Cerebellar cortex (tissue), 1 donor: ENCODE data around the gene DMXL2.
"Not testable (repeated sequence)": the region's sequence is repeated elsewhere in the genome, so short reads cannot be mapped to it uniquely, and the experiment has no call there.

Source experiments
- DNase-seq: peaks from one replicate; pipeline ENCODE4 v3.0.0-alpha.2; 2015; ENCODE audit warnings: low spot score

The DMXL2 gene

DNA sequence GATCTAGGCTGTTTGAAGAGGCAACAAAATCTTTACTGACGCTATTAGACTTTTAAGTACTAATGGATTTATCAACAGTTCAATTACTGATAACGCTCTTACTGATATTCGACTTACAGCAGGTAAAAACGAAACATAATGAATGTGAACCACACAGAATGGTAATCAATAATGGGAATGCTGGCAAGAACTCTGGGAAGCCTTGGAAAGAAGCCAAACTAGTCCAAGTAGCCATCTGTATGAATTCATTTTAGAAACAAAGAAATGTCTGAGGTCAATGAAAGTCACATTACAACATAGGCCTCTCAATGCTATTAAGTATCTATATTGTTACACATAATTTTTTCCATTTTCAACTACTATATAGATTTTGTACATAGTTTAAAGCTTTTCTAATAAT, 130.0 kb downstream of the DMXL2 start:
- no peak for DNase-seq

DNA sequence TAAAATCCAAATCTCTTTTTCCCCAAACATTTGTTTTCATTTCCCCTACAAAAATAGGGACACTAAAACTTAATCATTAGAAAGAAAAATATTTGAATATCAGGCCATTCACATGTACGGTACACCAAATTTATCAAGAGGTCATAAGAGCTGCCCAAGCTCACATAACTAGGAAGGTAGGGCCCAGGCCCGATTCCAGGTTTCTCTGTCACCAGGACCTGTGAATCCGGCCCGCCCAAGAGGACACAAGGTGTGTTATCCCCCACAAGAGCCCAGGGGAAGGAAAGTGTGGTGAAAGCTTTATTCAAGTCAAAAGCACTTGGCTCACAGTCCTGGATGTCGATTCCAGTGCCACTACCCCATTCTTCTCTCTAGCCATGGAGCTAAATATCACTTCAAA, 130.6 kb downstream of the DMXL2 start:
- DNase-seq, result no peak

DNA sequence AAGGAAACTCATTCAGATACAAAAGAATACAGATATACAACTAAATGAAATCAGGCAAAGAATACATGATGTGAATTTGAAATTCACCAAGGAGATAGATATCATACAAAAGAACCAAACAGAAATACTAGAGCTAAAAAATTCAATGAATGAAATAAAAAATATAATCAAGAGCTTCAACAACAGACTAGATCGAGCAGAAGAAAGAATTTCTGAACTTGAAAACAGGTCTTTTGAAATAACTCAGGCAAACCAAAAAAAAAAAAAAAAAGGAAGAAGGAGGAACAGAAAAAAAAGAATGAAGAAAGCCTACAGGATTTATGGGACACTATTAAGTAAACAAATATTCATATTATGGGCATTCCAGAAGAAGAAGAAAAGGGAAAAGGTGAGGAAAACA, 137.8 kb downstream of the DMXL2 start:
- no peak for DNase-seq

DNA sequence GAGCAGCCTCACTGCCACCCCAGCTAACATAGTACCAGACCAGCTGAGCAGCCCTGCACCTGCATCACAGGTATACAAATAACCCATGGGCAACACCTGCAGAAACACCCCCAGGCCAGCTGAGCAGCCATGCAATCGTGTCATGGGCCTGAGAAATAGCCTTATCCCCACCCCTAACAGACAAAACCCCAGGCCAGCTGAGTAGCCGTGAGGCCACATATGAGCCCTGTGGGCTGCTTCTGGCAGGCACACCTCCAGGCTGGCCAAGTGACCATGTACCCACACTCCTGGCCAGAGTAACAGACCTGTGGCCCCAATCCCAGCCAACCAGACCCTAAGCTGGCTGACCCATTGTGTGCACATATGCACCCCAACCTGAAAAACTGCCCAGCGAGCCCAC, 138.6 kb downstream of the DMXL2 start:
- no peak for DNase-seq

DNA sequence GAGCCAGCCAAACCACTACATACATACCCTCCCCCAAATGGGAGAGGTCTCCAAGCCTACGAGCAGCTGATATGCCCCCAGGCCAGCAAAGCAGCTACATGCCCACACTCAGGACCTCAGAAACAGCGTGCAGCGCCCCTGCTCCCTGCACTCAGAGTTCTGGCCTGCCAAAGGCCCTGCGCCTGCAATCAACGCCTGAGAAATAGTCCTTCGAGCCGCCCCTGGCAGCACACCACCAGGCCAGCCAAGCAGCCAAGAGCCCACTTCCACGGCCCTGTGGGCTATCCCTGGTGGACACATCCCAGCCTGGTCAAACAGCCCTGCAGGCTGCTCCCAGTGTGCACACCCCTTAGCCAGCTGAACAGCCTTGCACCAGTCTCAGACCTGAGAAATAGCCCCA, 139.1 kb downstream of the DMXL2 start:
- DNase-seq, result no peak

DNA sequence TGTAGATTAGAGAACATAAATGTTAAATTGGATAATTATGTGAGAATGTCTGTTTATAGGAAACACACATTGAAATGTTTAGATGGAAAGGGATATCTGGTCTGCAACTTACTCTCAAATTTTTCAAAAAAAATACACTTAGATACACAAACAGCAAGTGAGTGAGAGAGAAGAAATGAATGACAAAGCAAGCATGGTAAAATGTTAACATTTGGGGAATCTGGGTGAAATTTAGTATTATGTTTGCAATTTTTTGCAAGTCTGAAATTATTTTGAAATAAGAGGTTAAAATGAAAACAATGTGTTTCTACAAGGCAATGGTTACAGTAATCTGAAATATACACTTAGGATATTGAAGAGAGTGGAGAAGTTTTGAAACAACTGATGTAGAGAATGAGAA, 146.8 kb downstream of the DMXL2 start:
- no peak for DNase-seq

DNA sequence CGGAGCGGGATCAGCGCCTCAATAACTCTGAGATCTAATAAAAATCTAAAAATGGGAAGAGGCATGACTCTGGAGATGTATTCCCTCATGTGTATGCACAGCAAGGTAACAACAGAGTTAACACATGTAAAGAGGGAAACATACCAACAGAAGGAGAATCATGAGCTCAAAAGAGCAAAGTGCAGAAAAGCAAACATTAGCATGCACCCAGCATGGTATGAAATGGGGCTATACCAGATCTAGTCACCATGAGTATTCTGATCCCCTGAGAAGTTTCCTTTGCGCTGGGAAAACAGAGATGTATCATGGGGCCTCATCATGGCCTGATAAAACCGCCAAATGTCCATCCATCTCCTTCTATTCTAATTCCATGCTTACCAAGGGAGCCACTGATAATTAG, 152.1 kb downstream of the DMXL2 start:
- no peak for DNase-seq

DNA sequence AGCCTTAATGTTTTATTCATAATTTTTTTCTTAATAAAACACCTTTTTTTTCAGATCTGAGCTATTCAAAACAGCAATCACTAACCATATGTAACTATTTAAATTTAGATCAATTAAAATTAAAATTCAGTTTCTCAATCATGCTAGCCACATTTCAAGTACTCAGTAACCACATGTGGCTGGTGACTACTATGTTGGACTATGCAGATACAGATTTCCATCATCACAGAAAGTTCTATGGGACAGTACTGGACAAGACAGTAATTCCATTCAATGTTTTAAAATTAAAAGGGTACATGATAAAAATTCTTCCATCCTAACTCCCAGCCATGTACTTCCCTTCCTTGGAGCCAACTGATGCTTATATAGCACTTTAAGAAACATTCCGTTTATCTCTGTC, 161.8 kb downstream of the DMXL2 start:
- no peak for DNase-seq

DNA sequence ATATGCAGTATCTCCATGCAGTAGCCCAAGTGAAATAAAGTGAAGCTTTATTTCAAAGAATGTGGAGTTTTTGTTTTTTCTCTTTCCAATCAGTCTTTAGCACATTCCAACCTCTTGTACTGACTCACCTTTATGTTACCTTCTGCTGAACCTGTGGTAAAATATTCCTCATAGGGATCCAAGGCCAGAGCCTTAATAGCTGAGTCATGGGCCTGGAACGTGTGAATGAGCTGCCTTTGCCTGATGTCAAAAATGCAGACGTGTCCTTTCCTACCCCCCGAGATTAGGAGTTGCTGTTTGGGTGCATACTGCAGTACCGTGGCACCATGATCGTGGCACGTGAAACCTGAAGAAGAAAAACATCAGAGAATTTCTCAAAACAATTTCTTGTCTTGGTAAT, 172.6 kb downstream of the DMXL2 start:
- DNase-seq, result no peak

DNA sequence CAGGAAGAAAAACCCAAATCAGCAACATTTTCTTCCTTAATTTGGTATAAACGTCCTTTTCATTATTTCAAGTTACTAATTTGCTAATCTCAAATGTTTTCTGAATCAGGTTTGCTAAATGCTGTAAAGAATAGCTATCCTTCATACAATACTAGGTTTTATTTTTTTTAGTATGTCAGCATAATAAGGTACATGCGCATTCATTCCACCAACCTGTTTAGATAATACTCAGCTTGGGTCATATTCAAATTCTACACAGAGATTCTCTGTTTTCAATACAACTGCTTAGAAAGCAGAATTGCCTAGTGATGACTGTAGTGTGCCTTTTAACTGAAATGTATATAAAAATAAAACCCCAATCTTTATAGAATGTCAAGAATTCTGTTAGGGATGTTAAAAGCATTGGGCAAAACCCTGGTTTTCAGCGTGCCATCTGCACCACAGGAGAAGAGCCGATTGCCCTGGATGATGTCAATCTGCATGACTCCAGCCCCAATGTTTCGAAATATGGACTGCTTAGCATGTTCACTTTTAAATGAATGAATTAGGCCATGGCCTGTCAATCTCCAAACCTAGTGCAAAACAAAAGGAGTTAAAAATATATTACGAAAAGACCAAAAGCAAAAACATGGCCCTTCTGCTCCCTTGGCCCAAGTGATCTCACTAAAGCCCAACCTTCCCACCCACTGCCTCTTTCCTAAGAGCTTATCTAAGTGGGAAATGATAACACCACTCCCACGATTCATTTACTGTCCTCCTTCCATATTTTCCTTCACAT, 173.8 kb downstream of the DMXL2 start:
- DNase-seq, result no peak

DNA sequence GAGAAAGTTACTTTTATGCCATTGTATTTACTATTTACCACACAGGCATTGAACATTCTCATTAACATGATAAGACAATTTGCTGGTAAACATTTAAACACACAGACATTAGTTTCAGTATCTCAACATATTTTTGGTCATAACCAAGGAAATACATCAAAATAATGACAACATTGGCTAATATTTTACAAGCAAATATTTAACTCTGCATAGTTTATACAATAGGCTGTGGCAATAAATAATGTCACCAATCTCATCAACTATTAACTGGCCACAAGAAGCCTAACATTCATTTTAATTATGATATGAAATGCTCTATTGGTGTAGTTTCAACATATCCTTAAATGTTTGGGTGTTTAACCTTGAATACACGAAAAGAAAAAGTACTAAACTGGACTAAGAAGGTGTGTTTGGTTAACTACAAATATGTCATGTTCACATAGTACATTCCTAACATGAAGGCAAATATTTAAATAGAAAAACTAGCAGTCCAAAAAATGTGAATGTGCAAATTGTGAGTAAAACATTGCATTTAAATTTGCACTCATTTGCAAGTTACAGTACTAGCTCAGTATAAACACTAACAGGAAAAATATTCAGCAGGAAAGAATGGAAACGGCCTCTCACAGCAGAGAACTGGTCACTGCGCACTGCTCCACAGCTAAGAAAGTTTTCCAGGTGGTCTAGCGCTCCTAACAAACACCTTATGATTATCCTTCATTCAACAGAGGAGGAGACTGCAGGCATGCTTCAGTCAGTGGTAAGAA, 174.5 kb downstream of the DMXL2 start:
- no peak for DNase-seq

DNA sequence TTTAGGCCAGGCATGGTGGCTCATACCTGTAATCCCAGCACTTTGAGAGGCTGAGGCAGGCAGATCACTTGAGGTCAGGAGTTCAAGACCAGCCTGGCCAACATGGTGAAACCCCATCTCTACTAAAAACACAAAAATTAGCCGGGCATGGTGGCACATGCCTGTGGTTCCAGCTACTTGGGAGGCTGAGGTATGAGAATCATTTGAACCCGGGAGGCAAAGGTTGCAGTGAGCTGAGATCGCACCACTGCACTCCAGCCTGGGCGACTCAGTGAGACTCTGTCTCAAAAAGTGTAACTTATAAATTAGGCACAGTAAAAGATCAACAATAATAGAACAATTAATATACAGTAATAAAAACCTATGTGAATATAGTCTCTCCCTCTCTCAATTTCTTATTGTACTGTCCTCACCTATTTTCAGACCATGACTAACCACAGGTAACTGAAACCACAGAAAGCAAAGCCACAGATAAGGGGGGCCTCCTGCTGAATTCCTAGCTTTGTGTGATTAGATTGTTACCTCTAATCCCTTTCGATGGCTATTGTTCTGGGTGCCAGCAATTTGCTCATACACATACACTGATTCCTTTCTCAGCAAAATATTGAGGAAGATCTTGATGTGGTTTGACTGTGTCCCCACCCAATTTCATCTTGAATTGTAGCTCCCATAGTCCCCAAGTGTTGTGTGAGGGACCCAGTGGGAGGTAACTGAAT, 176.4 kb downstream of the DMXL2 start:
- not testable (repeated sequence) for DNase-seq

DNA sequence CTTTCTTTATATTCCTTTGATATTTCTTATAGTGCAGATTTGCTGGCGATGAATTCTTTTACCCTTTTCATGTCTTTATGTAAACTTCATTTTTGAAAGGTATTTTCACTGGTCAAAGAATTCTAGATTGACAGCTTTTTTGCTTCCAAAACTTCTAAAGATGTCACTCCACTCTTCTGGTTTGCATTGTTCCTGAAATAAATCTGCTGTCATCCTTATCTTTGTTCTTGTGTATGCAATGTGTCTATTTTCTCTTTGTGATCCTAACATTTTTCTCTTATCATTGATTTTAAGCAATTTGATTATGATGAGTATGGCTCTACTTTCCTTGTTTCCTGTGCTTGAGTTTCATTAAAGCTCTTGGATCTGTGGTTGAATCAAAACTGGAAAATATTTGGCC, 177.8 kb downstream of the DMXL2 start:
- DNase-seq, result no peak

DNA sequence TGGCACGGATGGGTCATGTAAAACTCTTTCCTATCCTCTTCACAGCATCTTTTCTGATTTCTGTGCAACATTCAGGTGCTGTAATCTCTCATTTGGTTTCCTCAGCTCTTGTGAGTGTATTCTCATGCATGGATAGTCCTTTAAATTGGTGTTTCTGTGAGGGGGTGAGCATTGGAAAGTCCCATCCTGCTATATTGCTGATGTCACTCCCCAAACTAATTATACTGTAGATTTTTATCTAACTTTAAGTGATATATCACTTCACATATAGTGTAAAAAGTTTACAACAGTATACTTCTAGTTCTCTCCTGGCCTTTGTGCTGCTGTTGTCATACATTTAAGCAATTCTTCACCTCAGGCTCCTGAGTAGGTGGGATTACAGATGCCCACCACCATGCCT, 178.5 kb downstream of the DMXL2 start:
- no peak for DNase-seq

DNA sequence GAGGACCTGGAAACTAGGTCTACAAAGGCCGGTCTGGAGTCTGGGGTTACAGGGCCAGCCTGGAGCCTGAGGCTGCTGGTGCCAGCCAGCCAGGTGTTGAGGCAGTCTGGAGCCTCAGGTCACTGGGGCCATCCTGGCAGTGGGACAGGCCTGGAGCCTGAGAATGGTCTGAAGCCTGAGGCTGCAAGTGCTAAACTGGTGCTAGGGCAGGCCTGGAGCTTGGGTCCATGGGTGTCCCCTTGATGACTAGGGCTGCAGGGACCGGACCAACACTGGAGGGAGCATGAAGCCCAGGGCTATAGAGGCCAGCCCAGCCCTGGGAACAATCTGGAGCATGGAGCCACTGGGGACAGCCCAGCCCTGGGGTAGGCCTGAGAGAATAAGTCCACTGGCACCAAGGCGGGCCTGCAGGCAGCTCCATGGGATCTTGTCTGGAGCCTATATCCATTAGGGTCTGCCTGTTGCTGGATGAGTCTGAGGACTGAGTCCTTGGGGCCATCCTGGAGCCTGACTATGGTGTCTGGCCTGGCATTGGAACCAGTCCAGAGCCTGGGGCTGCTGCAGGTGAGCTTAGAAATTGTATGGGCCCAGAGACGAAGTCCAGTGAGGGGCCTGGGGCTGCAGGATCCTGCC, 179.2 kb downstream of the DMXL2 start:
- no peak for DNase-seq

DNA sequence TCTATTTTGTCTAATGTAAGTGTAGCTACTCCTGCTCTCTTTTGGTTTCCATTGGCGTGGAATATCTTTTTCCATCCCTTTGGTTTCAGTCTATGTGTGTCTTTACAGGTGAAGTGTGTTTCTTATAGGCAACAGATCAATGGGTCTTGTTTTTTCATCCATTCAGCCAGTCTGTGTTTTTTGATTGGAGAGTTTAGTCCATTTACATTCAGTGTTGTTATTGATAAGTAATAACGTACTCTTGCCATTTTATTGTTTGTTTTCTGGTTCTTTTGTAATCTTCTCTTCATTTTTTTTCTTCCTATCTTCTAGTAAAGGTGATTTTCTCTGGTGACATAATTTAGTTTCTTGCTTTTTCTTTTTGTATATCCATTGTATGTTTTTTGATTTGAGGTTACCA, 184.0 kb downstream of the DMXL2 start:
- no peak for DNase-seq

DNA sequence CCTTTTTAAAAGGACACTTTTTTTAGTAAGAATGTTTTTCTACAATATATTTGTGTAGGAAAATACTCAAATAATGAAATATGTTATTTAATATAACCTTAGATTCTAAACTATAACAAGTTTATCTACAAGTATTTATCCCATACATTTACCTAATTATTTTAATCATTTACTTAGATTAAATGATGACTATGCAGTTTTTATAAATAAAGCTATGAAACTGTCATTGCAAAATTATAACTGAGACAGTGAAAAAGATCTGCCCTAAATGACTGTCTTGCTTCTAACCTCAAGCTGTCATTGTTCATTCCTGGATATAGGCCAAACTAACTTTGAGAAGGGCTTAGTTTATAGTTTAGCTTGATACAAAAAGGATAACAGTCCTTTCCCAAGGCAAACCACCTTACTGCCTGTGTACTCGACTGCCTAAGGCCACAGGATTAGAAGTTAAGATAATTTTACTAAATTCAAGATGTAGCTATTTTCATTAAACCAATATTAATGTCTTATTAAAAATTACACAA, 197.0 kb downstream of the DMXL2 start:
- DNase-seq, result no peak

DNA sequence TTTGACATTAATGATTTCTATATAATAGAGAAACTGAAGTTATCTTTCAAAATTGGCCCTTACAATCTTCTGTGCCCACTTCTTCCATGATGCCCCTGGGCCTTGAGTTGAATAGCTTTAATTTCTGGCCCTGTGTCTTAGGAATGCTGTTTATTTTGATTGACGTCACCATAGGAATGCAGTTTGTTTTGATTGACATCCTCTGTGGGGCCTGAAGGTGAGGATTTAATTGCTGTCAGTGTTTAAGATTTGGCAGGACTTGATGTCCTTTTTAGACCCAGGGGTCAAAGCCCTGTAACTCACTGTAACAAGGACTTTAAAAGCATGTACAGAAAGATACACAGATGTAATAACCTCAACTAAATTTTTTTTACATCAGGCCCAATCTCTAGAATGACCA, 197.8 kb downstream of the DMXL2 start:
- DNase-seq, result no peak

DNA sequence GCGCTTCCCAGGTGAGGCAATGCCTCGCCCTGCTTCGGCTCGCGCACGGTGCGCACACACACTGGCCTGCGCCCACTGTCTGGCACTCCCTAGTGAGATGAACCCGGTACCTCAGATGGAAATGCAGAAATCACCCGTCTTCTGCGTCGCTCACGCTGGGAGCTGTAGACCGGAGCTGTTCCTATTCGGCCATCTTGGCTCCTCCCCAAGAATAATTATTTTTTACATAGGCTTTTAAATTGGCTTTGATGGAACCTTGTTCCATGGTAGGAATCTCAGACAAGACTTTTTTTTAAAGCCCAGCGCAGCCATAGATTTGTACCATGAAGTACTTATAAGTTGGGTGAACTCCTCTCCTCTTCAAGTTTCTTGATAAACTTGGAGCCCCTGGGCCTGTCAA, 199.5 kb downstream of the DMXL2 start:
- not testable (repeated sequence) for DNase-seq

DNA sequence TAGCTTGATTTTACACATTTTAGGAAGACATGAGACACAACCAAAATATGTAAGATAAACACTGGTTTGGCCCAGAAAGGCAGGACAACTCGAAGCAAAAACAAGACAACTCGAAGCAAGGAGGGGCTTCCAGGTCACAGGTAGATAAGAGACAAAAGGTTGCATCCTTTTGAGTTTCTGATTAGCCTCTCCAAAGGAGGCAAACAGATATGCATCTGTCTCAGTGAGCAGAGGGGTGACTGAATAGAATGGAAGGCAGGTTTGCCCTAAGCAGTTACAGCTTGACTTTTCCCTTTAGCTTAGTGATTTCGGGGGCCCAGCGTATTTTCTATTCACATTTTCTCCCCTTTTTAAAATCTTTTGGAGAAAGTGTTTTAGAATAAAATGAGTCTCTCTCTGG, 206.4 kb downstream of the DMXL2 start:
- DNase-seq, result no peak

DNA sequence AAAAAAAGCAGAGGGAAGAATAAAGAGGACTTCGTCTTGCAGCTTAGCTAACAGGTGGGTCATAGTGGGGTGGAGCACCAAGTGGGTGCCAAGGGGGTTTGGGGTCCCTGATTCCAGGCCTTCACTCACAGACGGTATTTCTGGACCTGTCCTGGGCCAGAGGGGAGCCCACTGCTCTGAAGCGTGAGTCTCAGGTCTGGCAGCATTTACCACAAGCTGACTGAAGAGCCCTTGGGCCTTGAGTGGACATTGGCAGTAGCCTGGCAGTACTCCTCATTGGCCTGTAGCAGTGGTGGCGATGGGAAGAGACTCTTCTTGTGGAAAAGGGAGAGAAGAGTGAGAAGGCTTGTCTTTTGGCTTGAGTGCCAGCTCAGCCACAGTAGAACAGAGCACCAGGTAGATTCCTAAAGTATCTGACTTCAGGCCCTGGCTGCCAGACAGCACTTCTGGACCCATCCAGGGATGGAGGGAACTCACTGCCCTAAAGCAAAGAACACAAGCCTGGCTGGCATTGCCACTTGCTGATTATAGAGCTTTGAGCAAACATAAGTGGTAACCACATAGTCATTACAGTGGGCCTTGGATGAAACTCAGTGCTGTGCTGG, 208.2 kb downstream of the DMXL2 start:
- DNase-seq, result no peak
